HG03097 (cell line): Measurements from ENCODE around the gene SLIT1.

Experiments used
- ATAC-seq: cut with Tn5 transposase; IDR thresholded peaks from one replicate; pipeline ENCODE4 v1.9.1; 2021; ENCODE audit not compliant: unreplicated experiment, low FRiP score

The SLIT1 gene

GRCh38 chr10:97069026-97069425, 116.7 kb downstream of the SLIT1 start:
- no peak for ATAC-seq

GRCh38 chr10:97067716-97068391, 117.9 kb downstream of the SLIT1 start:
- no peak for ATAC-seq

GRCh38 chr10:97066877-97067555, 118.7 kb downstream of the SLIT1 start:
- no peak for ATAC-seq

- no peak for ATAC-seq
Observed at GRCh38 chr10:97065686-97066660, 119.8 kb downstream of the SLIT1 start.

- ATAC-seq, result no peak
Observed at GRCh38 chr10:97065128-97065527, 120.6 kb downstream of the SLIT1 start.

- ATAC-seq, result no peak
Observed at GRCh38 chr10:97063983-97064837, 121.5 kb downstream of the SLIT1 start.

- ATAC-seq, result no peak
Observed at GRCh38 chr10:97063271-97063982, 122.3 kb downstream of the SLIT1 start.

GRCh38 chr10:97062456-97062855, 123.3 kb downstream of the SLIT1 start:
- ATAC-seq, result no peak

GRCh38 chr10:97062046-97062445, 123.7 kb downstream of the SLIT1 start:
- ATAC-seq, result no peak

- no peak for ATAC-seq
Observed at GRCh38 chr10:97061423-97061822, 124.3 kb downstream of the SLIT1 start.

GRCh38 chr10:97060441-97061084, 125.2 kb downstream of the SLIT1 start:
- no peak for ATAC-seq

GRCh38 chr10:97059872-97060205, 125.9 kb downstream of the SLIT1 start:
- no peak for ATAC-seq

GRCh38 chr10:97059006-97059871, 126.5 kb downstream of the SLIT1 start:
- no peak for ATAC-seq

GRCh38 chr10:97058521-97058920, 127.2 kb downstream of the SLIT1 start:
- no peak for ATAC-seq

GRCh38 chr10:97057491-97058235, 128.1 kb downstream of the SLIT1 start:
- ATAC-seq, result no peak

- no peak for ATAC-seq
Observed at GRCh38 chr10:97056003-97056630, 129.6 kb downstream of the SLIT1 start.

GRCh38 chr10:97053276-97053675, 132.5 kb downstream of the SLIT1 start:
- ATAC-seq, result no peak
